Peyer's patch (tissue), 4 donors: ENCODE data around the gene RNF166.

Experiments used
- POLR2A ChIP-seq, 2 donors: fragments of 450-650 bp; IDR thresholded peaks; one replicate each; pipeline ENCODE4 v1.5.1; 2017; ENCODE audit warnings: antibody characterized with exemption in 2 of 2, mild to moderate bottlenecking in 2 of 2, moderate library complexity in 2 of 2
- TF ChIP-seq, protein P1 (sequence below), 6 experiments: fragments of 450-650 bp in 4 of 6; fragments of 200-600 bp in 2 of 6; sonication (generic) in 1 of 6; IDR thresholded peaks; one replicate each; pipeline ENCODE4 v1.5.1; 2017 to 2019; ENCODE audit warnings: antibody characterized with exemption in 6 of 6, mild to moderate bottlenecking in 3 of 6, moderate library complexity in 1 of 6

DNA sequence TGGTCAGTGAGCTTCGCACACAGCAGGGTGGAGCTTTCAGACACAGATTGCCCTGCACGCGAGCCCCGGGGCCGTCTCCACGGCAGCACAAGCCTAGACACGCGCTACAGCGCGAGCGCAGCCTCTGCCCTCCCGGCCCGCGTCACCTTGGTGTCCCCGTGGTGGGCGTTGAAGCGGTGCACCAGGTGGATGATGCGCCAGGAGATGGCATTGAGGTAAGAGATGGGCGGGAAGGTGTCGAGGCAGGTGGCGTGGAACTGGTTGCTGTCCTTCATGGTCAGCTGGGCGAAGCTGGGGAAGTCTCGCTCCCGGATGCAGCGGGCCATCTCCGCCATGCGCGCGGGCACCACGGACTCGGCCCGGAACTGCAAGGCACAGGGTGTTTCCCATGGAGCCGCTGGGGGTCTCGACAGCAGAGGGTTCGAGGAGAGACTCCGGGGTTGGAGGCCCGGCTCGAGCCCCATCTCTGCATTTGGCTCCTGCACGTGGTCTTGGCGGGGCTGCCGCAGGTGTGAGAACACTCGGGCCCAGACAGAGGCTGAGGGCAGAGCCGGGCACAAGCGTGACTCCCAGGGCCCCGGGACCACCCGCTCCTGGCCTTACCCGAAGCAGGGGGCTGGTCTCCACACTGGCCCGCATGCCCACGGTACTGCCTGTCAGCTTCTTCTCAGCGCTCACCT lies 51.0 kb downstream of the RNF166 start:
- TF ChIP-seq POLR2A (IDR thresholded peaks at IDR 0.05), result no peak
- TF ChIP-seq, protein P1, sequence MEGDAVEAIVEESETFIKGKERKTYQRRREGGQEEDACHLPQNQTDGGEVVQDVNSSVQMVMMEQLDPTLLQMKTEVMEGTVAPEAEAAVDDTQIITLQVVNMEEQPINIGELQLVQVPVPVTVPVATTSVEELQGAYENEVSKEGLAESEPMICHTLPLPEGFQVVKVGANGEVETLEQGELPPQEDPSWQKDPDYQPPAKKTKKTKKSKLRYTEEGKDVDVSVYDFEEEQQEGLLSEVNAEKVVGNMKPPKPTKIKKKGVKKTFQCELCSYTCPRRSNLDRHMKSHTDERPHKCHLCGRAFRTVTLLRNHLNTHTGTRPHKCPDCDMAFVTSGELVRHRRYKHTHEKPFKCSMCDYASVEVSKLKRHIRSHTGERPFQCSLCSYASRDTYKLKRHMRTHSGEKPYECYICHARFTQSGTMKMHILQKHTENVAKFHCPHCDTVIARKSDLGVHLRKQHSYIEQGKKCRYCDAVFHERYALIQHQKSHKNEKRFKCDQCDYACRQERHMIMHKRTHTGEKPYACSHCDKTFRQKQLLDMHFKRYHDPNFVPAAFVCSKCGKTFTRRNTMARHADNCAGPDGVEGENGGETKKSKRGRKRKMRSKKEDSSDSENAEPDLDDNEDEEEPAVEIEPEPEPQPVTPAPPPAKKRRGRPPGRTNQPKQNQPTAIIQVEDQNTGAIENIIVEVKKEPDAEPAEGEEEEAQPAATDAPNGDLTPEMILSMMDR (IDR thresholded peaks at IDR 0.05), result no peak
